Vagina (tissue), 2 donors: ENCODE data around the gene ARHGAP21. TPM values are rescaled to one million over a fixed set of nuclear protein-coding genes. Genes with fewer than 3 reads are reported as not detected.

Experiments used
- DNase-seq, 2 donors: peaks; one replicate each; pipeline ENCODE4 v3.0.0-alpha.2; 2017; ENCODE audit errors: extremely low spot score in 2 of 2
- H3K27ac ChIP-seq: fragments of 200-600 bp; sonication (generic); one replicate; pipeline ENCODE4 v1.5.1; 2019
- H3K27me3 ChIP-seq: fragments of 200-600 bp; sonication (generic); one replicate; pipeline ENCODE4 v1.5.1; 2019
- H3K36me3 ChIP-seq, 2 donors: fragments of 200-600 bp; sonication (generic); one replicate each; pipeline ENCODE4 v1.5.1; 2017 to 2019
- H3K4me1 ChIP-seq: fragments of 200-600 bp; sonication (generic); one replicate; pipeline ENCODE4 v1.5.1; 2019
- H3K4me3 ChIP-seq, 2 donors: fragments of 200-600 bp; sonication (generic); 1 replicate in 1 of 2; 2 replicates in 1 of 2; pipeline ENCODE4 v1.5.1; 2016 to 2019
- H3K9me3 ChIP-seq: fragments of 200-600 bp; sonication (generic); one replicate; pipeline ENCODE4 v1.5.1; 2019
- POLR2A ChIP-seq, 2 donors: fragments of 450-650 bp; IDR thresholded peaks; one replicate each; pipeline ENCODE4 v1.6.1; 2017; ENCODE audit warnings: antibody characterized with exemption in 2 of 2, mild to moderate bottlenecking in 2 of 2, moderate library complexity in 2 of 2
- POLR2AphosphoS5 ChIP-seq, 2 donors: sonication (generic); formaldehyde crosslinking; IDR thresholded peaks; one replicate each; pipeline ENCODE4 v1.9.0; 2017; ENCODE audit warnings: antibody characterized with exemption in 2 of 2, mild to moderate bottlenecking in 2 of 2, low read depth in 1 of 2; ENCODE audit not compliant: insufficient read depth in 1 of 2
- intact Hi-C: fragments of 100-400 bp; cut with DNase I; formaldehyde crosslinking; loops from one replicate; pipeline ENCODE4 v1.15.1; 2023
- total RNA-seq: library from RNA; depleted of rRNA; stranded (reverse); fragments of >200 nt; gene quantifications from one replicate; pipeline ENCODE4 v1.2.3, GENCODE V29; 2016
- TF ChIP-seq, protein P1 (sequence below), 3 experiments: fragments of 450-650 bp in 2 of 3; fragments of 200-600 bp in 1 of 3; sonication (generic) in 1 of 3; IDR thresholded peaks; one replicate each; pipeline ENCODE4 v1.5.1; 2017 to 2019; ENCODE audit warnings: antibody characterized with exemption in 3 of 3, mild to moderate bottlenecking in 2 of 3, moderate library complexity in 2 of 3

Gene ARHGAP21
- total RNA-seq, 1 donor from 2014 or later: 43.0 TPM

DNA sequence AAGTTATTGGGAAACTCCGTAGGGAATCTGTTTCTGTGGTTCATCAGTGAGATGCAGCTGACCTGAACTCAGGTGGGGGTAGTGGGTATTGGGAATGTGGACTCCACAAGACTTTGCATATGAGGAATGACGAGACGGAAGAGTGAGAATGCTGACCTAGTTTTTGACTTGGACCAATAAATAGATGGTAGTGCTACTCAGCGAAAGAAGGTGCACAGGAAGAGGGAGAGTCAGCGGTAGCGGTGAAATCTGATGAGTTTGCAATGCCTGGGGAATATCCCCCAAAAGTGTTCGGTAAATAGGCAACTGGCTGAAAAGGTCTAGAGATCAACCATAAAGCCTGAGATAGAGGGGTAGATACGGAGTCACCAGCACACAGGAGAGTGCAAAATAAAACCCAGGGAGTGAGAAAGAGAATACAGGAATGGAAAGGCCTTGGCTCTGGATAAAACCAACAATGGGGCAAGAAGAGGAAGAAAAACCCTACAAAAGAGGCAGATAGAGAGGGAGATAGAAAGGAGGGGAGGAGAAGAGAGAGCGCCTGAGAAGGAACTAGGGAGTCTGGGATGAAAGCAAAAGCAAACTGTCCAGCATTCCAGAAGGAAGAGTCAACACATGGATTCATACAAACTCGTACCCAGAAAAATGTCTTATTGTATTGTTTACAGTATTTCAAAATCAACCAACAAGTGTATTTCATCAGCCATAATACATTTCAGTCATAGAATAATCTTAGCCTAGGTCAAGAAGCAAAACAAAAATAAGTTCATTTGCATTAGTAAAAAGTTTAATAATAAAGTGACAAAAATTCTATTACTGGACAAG lies 5.4 kb downstream of the ARHGAP21 start:
- TF ChIP-seq POLR2A (IDR thresholded peaks at IDR 0.05) (no peak), POLR2AphosphoS5 (IDR thresholded peaks at IDR 0.05; ENCODE audit: insufficient read depth in 1 of 2, low read depth in 1 of 2) (no peak)
- TF ChIP-seq, protein P1, sequence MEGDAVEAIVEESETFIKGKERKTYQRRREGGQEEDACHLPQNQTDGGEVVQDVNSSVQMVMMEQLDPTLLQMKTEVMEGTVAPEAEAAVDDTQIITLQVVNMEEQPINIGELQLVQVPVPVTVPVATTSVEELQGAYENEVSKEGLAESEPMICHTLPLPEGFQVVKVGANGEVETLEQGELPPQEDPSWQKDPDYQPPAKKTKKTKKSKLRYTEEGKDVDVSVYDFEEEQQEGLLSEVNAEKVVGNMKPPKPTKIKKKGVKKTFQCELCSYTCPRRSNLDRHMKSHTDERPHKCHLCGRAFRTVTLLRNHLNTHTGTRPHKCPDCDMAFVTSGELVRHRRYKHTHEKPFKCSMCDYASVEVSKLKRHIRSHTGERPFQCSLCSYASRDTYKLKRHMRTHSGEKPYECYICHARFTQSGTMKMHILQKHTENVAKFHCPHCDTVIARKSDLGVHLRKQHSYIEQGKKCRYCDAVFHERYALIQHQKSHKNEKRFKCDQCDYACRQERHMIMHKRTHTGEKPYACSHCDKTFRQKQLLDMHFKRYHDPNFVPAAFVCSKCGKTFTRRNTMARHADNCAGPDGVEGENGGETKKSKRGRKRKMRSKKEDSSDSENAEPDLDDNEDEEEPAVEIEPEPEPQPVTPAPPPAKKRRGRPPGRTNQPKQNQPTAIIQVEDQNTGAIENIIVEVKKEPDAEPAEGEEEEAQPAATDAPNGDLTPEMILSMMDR (IDR thresholded peaks at IDR 0.05): no peak
- Histone ChIP-seq H3K9me3 (no peaks in the 10 kb centered on the region), H3K4me1 (peaks cover 70% of the 10 kb centered on the region), H3K27ac (no peak overlapping the region), H3K36me3 (no peaks in the 10 kb centered on the region), H3K27me3 (no peaks in the 10 kb centered on the region), H3K4me3 (no peak overlapping the region)
- intact Hi-C loops: no loop called here
- no peak for DNase-seq

GRCh38 chr10:24716295-24716694 lies 7.4 kb downstream of the ARHGAP21 start:
- Histone ChIP-seq H3K4me1 (peaks cover 59% of the 10 kb centered on the region), H3K36me3 (no peaks in the 10 kb centered on the region), H3K4me3 (no peak overlapping the region), H3K9me3 (no peaks in the 10 kb centered on the region), H3K27ac (no peak overlapping the region), H3K27me3 (no peaks in the 10 kb centered on the region)
- TF ChIP-seq, protein P1 (IDR thresholded peaks at IDR 0.05): no peak
- TF ChIP-seq POLR2A (IDR thresholded peaks at IDR 0.05) (no peak), POLR2AphosphoS5 (IDR thresholded peaks at IDR 0.05; ENCODE audit: insufficient read depth in 1 of 2, low read depth in 1 of 2) (no peak)
- no peak for DNase-seq
- intact Hi-C loops: no loop called here

DNA sequence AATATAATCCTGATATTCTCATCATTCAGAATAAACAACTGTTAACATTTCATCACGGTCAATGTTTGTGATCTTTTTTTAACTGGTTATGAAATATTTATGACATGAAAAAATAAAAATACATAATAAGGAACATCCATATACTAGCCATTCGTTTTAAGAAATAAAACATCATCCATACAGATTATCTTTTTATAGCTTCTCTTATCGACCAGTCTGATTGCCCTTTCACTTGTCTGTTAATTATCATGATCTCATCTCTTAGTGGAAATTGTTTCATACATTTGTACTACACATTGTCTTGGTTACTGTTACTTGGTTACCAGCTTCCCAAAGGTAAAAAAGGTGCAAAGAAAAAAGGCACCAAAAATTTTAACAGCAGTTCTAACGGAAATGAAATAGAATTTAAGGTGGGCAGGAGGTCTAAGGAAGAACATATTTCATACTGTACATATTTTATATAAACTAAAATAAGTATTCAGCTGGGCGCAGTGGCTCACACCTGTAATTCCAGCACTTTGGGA lies 8.4 kb downstream of the ARHGAP21 start:
- no peak overlapping the region for H3K27ac ChIP-seq
- peaks cover 49% of the 10 kb centered on the region for H3K4me1 ChIP-seq
- DNase-seq: no peak
- no peaks in the 10 kb centered on the region for H3K36me3 ChIP-seq
- H3K9me3 ChIP-seq: no peaks in the 10 kb centered on the region
- no peak overlapping the region for H3K4me3 ChIP-seq
- no peaks in the 10 kb centered on the region for H3K27me3 ChIP-seq
- no peak for TF ChIP-seq POLR2A (IDR thresholded peaks at IDR 0.05)
- TF ChIP-seq, protein P1 (IDR thresholded peaks at IDR 0.05): no peak
- TF ChIP-seq POLR2AphosphoS5 (IDR thresholded peaks at IDR 0.05; ENCODE audit: insufficient read depth in 1 of 2, low read depth in 1 of 2): no peak
- intact Hi-C loops: no loop called here

GRCh38 chr10:24713086-24713485 lies 10.6 kb downstream of the ARHGAP21 start:
- Histone ChIP-seq H3K9me3 (no peaks in the 10 kb centered on the region), H3K4me1 (peaks cover 37% of the 10 kb centered on the region), H3K27me3 (no peaks in the 10 kb centered on the region), H3K36me3 (no peaks in the 10 kb centered on the region), H3K4me3 (no peak overlapping the region), H3K27ac (no peak overlapping the region)
- intact Hi-C loops: no loop called here
- TF ChIP-seq POLR2AphosphoS5 (IDR thresholded peaks at IDR 0.05; ENCODE audit: insufficient read depth in 1 of 2, low read depth in 1 of 2) (no peak), POLR2A (IDR thresholded peaks at IDR 0.05) (no peak)
- TF ChIP-seq, protein P1 (IDR thresholded peaks at IDR 0.05): no peak
- no peak for DNase-seq

DNA sequence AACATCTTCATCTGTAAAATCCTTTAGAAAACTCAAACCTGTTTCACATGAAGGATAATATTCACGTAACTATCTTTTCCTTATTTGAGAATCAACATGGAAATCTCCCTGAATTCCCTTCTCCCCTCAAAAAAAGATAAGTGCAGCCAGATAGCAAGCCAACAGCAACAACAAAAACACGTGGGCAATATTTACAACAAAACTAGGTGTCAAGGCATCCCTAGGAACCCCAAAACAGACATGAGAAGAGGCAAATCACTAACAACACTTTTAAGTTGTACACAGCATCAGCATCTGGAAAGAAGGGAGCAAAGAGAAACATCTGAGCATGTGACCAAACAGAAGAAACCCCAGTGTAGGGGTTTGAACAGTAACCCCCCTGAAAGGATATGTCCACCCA lies 12.2 kb downstream of the ARHGAP21 start:
- TF ChIP-seq, protein P1 (IDR thresholded peaks at IDR 0.05): no peak
- TF ChIP-seq POLR2AphosphoS5 (IDR thresholded peaks at IDR 0.05; ENCODE audit: insufficient read depth in 1 of 2, low read depth in 1 of 2): no peak
- TF ChIP-seq POLR2A (IDR thresholded peaks at IDR 0.05): no peak
- Histone ChIP-seq H3K27me3 (no peaks in the 10 kb centered on the region), H3K27ac (no peak overlapping the region), H3K4me3 (no peak overlapping the region), H3K9me3 (no peaks in the 10 kb centered on the region), H3K4me1 (peaks cover 38% of the 10 kb centered on the region), H3K36me3 (no peaks in the 10 kb centered on the region)
- intact Hi-C loops: no loop called here
- DNase-seq: no peak
